Neural crest cell (in vitro differentiated cells): ENCODE measurements around the gene ZKSCAN4. TPM values are rescaled to one million over a fixed set of nuclear protein-coding genes. Genes with fewer than 3 reads are reported as not detected.

ENCODE experiments used
- DNase-seq: peaks from one replicate; pipeline ENCODE4 v3.0.0; 2021; ENCODE audit warnings: low read depth, mixed read lengths, low spot score
- H3K27ac Mint-ChIP-seq: one replicate; pipeline ENCODE4 v1.8.0; 2021; ENCODE audit warnings: mild to moderate bottlenecking, mixed read lengths; ENCODE audit not compliant: unreplicated experiment
- H3K27me3 Mint-ChIP-seq: 2 replicates; pipeline ENCODE4 v1.8.0; 2021; ENCODE audit warnings: low read depth, mild to moderate bottlenecking, mixed read lengths
- H3K36me3 Mint-ChIP-seq: 2 replicates; pipeline ENCODE4 v1.8.0; 2021; ENCODE audit warnings: low read depth, mild to moderate bottlenecking, mixed read lengths
- H3K4me1 Mint-ChIP-seq: 2 replicates; pipeline ENCODE4 v1.8.0; 2021; ENCODE audit warnings: mixed read lengths
- H3K4me3 Mint-ChIP-seq: one replicate; pipeline ENCODE4 v1.8.0; 2021; ENCODE audit warnings: mild to moderate bottlenecking, mixed read lengths
- H3K9me3 Mint-ChIP-seq: 2 replicates; pipeline ENCODE4 v1.8.0; 2021; ENCODE audit warnings: mixed read lengths
- total RNA-seq: library from RNA; stranded (reverse); gene quantifications from 2 replicates; pipeline ENCODE4 v1.2.1, GENCODE V29; 2021
- TF ChIP-seq, protein P1 (sequence below): fragments of 200-600 bp; sonication (generic); conservative IDR thresholded peaks from 2 replicates; pipeline ENCODE4 v1.5.0; 2021; ENCODE audit warnings: antibody characterized with exemption, mild to moderate bottlenecking

The ZKSCAN4 gene
- total RNA-seq, 1 donor from 2014 or later = 7.9 TPM

DNA sequence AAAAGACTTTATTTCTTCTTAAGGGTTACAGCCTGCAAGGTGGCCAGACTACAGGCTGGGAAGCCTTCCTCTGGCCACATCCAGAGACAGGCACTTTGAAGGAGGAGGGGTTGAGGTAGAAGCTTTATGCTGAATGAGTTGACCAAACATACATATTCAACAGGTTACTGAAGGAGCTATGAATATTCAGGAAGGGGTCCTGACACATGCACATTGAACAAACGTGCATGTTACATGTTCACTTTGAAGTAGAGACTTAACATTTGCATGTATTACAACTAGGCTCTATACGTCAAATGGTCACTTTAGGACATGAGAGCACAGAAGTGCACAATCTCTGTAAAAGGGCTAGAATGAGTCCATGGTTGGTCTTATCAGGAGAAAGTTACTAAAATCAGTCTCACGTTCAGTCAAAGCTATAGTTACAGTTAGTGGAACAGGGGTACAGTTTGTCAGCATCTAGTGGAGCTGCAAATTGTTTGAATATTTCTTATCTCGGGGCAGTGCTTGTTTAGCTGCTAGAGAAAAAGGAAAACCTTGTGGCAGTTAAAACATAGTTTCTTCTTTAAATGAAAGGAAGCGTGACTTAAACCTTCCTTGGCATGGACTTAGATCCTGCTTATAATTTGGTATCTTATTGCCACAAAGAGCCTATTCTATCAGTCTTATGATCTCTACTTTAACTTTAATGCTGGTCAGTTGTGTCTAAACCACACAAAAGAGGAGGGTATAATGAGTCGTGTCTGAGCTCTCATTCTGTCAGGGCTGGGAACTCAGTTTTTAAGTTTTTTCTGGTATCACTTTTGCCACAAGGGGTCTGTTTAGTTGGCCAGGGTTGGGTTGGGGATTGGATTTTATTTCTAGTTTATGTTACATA is 31.6 kb downstream of the ZKSCAN4 start:
- no peak for DNase-seq
- peaks cover 2% of the 10 kb centered on the region for H3K9me3 Mint-ChIP-seq
- H3K4me3 Mint-ChIP-seq = peak overlapping the region; percentile 78
- peaks cover 12% of the 10 kb centered on the region for H3K4me1 Mint-ChIP-seq
- H3K27me3 Mint-ChIP-seq = peaks cover 84% of the 10 kb centered on the region
- no peak overlapping the region for H3K27ac Mint-ChIP-seq
- TF ChIP-seq, protein P1, sequence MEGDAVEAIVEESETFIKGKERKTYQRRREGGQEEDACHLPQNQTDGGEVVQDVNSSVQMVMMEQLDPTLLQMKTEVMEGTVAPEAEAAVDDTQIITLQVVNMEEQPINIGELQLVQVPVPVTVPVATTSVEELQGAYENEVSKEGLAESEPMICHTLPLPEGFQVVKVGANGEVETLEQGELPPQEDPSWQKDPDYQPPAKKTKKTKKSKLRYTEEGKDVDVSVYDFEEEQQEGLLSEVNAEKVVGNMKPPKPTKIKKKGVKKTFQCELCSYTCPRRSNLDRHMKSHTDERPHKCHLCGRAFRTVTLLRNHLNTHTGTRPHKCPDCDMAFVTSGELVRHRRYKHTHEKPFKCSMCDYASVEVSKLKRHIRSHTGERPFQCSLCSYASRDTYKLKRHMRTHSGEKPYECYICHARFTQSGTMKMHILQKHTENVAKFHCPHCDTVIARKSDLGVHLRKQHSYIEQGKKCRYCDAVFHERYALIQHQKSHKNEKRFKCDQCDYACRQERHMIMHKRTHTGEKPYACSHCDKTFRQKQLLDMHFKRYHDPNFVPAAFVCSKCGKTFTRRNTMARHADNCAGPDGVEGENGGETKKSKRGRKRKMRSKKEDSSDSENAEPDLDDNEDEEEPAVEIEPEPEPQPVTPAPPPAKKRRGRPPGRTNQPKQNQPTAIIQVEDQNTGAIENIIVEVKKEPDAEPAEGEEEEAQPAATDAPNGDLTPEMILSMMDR = no peak
- peaks cover 3% of the 10 kb centered on the region for H3K36me3 Mint-ChIP-seq

DNA sequence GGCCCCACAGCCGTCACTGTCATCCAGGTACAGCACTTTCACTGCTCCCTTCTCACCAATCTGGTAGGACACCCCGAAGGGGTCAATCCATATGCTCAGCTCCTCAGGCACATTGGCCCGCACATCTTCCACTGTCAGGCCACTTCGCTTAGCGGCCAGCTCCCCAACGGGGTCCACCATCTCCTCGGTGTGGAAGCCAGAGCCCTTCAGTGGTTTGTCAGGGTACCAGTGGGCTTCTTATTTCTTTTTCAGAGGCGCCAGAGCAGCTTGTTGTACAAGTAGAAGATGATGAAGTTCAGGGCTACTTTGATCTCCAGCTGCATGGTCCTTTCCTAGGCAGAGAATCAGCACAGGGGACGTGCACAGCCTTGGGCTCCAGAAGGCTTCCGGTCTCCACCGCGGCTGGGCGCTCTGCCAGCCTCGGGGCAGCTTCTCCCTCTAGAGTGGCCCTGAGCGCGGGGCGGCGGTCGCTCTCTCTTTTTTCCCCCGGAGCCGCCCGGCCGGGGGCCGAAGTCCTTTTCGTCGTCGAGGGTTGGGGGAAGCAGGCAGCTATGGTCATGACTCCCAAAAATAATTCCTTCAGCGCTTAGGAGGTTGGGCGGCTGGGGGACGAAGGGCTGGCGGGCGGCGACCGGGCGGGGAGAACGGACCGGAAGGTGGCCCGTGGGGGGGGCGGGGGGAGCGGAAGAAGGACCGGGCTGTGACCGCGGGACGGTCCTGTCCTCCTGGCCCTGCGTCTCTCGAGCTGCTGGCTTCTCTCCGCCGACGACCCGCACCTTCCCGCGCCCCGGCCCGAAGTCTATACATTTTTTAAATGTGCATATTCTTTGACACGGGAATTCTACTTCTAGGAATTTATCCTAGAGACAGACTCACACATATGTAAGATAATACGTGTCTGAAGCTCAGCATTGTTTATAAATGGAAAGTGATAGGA is 33.5 kb downstream of the ZKSCAN4 start:
- TF ChIP-seq, protein P1 = no peak
- Mint-ChIP-seq H3K36me3 (peaks cover 3% of the 10 kb centered on the region), H3K9me3 (peaks cover 2% of the 10 kb centered on the region), H3K4me1 (no peaks in the 10 kb centered on the region), H3K27ac (no peak overlapping the region), H3K4me3 (peak overlapping the region; percentile 83), H3K27me3 (peaks cover 93% of the 10 kb centered on the region)
- peak; percentile 15 for DNase-seq

DNA sequence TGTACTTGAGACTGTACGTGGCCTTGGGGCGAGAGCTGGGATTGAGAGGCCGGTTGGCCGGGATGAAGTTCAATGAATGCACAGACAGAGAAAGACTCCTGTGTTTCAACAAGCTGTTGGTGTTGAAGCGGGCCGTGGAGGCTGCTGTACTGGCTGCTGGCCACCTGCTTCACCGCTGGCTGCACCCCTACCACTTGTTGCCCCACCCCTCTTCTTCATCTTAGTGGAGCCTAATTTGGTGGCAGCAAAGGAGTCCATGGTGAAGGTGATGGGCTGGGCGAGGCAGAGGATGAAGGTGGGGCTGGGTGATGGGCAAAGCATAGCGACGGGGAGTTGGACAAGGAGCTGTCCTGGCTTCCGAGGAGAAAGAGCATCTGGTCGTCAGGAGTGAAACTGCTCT is 34.2 kb downstream of the ZKSCAN4 start:
- Mint-ChIP-seq H3K36me3 (peaks cover 3% of the 10 kb centered on the region), H3K9me3 (peaks cover 2% of the 10 kb centered on the region), H3K27ac (no peak overlapping the region), H3K4me1 (no peaks in the 10 kb centered on the region), H3K4me3 (peak overlapping the region; percentile 66), H3K27me3 (peaks cover 93% of the 10 kb centered on the region)
- TF ChIP-seq, protein P1 = no peak
- no peak for DNase-seq

DNA sequence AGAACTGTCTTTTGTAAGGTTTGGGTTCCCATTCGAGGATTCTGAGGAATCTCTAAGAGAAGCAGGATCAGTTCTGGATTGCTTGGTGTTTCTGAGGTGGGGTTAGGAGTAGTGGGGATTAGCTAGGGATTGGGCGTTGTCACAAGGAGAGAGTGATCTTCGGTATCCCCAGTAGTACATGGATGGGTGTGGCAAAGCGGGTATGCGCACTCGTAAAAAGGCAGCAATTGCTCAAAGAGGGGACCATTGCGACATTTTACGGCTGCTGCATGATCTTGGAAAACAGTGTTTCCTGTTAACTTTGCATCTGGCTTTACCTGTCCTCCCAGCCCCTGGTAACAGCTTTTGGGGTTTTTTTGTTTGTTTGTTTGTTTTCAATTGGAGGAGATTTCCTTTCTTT is 36.6 kb downstream of the ZKSCAN4 start:
- Mint-ChIP-seq H3K9me3 (peaks cover 2% of the 10 kb centered on the region), H3K4me1 (peaks cover 4% of the 10 kb centered on the region), H3K27me3 (peaks cover 94% of the 10 kb centered on the region), H3K27ac (no peak overlapping the region), H3K4me3 (peak overlapping the region; percentile 9), H3K36me3 (peaks cover 3% of the 10 kb centered on the region)
- TF ChIP-seq, protein P1 = no peak
- no peak for DNase-seq

DNA sequence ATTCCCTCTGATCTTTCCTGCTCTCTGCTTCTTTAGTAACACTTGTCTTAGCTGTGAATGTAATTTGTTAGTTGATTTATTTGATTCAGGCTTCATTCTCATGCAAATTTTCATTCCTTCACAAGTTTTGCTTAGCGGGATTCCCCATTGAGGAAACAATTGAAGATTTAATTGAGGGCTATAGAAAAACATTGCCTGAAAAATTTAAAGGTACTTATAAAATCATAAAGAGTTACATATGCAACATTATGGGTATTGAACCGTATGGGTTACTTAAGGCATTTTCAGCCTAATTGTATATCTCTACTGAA is 38.9 kb downstream of the ZKSCAN4 start:
- Mint-ChIP-seq H3K27ac (no peak overlapping the region), H3K4me3 (no peak overlapping the region), H3K4me1 (peaks cover 7% of the 10 kb centered on the region), H3K27me3 (peaks cover 97% of the 10 kb centered on the region), H3K9me3 (no peaks in the 10 kb centered on the region), H3K36me3 (no peaks in the 10 kb centered on the region)
- no peak for DNase-seq
- TF ChIP-seq, protein P1 = no peak
